HEK293T (cell line): ENCODE data around the gene FKBP2.

Source experiments
- CTCF ChIA-PET: fragments of 350-600 bp; formaldehyde crosslinking; extraction: SDS; loops from one replicate; lab custom pipeline; 2021; ENCODE audit warnings: antibody characterized with exemption, inconsistent platforms; lab: Yijun Ruan, JAX
- POLR2A ChIA-PET: fragments of 350-600 bp; formaldehyde crosslinking; extraction: SDS; loops from one replicate; lab custom pipeline; 2020; ENCODE audit warnings: antibody characterized with exemption, inconsistent platforms; lab: Yijun Ruan, JAX
- DNase-seq: peaks from one replicate; pipeline ENCODE4 v3.0.0; 2012; ENCODE audit warnings: mixed read lengths; ENCODE audit errors: extremely low spot score
- ARNT ChIP-seq: fragments of 450-650 bp; IDR thresholded peaks from 2 replicates; pipeline ENCODE4 v1.6.1; 2017; ENCODE audit warnings: mild to moderate bottlenecking
- BHLHE40 ChIP-seq: fragments of 450-650 bp; IDR thresholded peaks from 2 replicates; pipeline ENCODE4 v1.6.1; 2016; ENCODE audit warnings: mild to moderate bottlenecking, moderate library complexity, borderline replicate concordance
- CTBP1 ChIP-seq: fragments of 450-650 bp; IDR thresholded peaks from 2 replicates; pipeline ENCODE4 v1.6.1; 2016; ENCODE audit warnings: borderline replicate concordance
- ELF4 ChIP-seq: fragments of 450-650 bp; IDR thresholded peaks from 2 replicates; pipeline ENCODE4 v1.6.1; 2017; ENCODE audit warnings: antibody characterized with exemption
- FOXA1 ChIP-seq: fragments of 450-650 bp; IDR thresholded peaks from 2 replicates; pipeline ENCODE4 v1.6.1; 2016; ENCODE audit warnings: mild to moderate bottlenecking
- FOXK2 ChIP-seq: fragments of 450-650 bp; IDR thresholded peaks from 2 replicates; pipeline ENCODE4 v1.6.1; 2016; ENCODE audit warnings: mild to moderate bottlenecking
- FOXM1 ChIP-seq: fragments of 450-650 bp; IDR thresholded peaks from 2 replicates; pipeline ENCODE4 v1.6.1; 2017; ENCODE audit warnings: mild to moderate bottlenecking, borderline replicate concordance
- HDGF ChIP-seq: fragments of 450-650 bp; IDR thresholded peaks from 2 replicates; pipeline ENCODE4 v1.6.1; 2017; ENCODE audit warnings: antibody characterized with exemption, borderline replicate concordance
- L3MBTL2 ChIP-seq: fragments of 450-650 bp; conservative IDR thresholded peaks from 2 replicates; pipeline ENCODE4 v1.6.1; 2016; ENCODE audit warnings: mild to moderate bottlenecking
- LEF1 ChIP-seq: fragments of 450-650 bp; IDR thresholded peaks from 2 replicates; pipeline ENCODE4 v1.6.1; 2017; ENCODE audit warnings: mild to moderate bottlenecking, borderline replicate concordance
- NFRKB ChIP-seq: fragments of 450-650 bp; IDR thresholded peaks from 2 replicates; pipeline ENCODE4 v1.6.1; 2016; ENCODE audit warnings: mild to moderate bottlenecking, moderate library complexity
- SP1 ChIP-seq: fragments of 450-650 bp; IDR thresholded peaks from 2 replicates; pipeline ENCODE4 v1.6.1; 2017
- SUZ12 ChIP-seq: fragments of 450-650 bp; IDR thresholded peaks from 2 replicates; pipeline ENCODE4 v1.6.1; 2016; ENCODE audit warnings: mild to moderate bottlenecking
- TARDBP ChIP-seq: fragments of 450-650 bp; IDR thresholded peaks from 2 replicates; pipeline ENCODE4 v1.6.1; 2016
- ZNF384 ChIP-seq: fragments of 450-650 bp; IDR thresholded peaks from 2 replicates; pipeline ENCODE4 v1.6.1; 2016
- TF ChIP-seq, protein P1 (sequence below): fragments of 450-650 bp; IDR thresholded peaks from 2 replicates; pipeline ENCODE4 v1.6.1; 2016

FKBP2 gene

DNA sequence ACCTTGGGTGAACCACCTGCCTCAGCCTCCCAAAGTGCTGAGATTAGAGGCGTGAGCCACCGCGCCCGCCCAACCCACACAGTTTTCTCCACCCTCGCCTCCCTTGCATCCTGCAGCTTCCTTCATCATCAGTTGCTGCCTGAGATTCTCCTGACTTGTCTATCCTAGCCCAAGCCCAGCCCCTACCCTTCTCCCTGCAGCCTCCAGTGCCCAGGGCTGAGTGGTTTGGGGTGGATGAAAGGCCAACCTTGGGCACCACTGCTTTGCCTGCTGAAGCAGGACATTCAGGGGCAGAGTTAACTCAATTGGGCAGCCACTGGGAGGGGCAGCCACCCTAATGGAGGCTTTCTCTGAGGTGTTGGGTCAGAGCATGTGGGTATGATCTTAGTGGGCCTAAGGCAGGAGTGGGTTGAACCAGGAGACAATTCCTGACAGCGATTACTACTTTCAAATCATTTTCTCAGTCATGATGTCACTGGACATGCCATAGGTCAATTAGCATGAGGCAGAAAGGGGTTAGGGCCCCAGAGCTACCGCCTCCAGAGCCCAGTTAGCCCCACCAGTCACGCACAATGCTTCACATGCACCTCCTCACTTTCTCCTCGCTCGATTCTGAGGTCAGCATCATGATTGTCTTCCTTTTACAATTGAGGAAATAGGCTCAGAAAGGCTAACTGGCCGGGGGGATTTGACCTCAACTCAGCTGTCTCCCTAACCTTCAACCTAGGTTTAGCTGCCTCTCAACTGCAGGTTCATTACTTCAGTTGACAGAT lies 1.0 kb upstream of the FKBP2 start:
- TF ChIP-seq, protein P1, sequence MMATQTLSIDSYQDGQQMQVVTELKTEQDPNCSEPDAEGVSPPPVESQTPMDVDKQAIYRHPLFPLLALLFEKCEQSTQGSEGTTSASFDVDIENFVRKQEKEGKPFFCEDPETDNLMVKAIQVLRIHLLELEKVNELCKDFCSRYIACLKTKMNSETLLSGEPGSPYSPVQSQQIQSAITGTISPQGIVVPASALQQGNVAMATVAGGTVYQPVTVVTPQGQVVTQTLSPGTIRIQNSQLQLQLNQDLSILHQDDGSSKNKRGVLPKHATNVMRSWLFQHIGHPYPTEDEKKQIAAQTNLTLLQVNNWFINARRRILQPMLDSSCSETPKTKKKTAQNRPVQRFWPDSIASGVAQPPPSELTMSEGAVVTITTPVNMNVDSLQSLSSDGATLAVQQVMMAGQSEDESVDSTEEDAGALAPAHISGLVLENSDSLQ: no peak
- TF ChIP-seq ARNT (no peak), HDGF (no peak), BHLHE40 (no peak), FOXA1 (no peak), ZNF384 (no peak), ELF4 (no peak), LEF1 (no peak), CTBP1 (no peak), FOXK2 (no peak), L3MBTL2 (no peak), FOXM1 (no peak), NFRKB (no peak), SUZ12 (no peak), SP1 (no peak), TARDBP (no peak)
- CTCF ChIA-PET: interaction anchor here (1.2 to 1.7 kb wide), 2 partner anchors 35 to 65 kb away, joined by 3 to 4 read pairs; partner anchors contain the start of gene ESRRA
- no peak for DNase-seq
- POLR2A ChIA-PET: interaction anchor here (1.0 to 3.8 kb wide), 5 partner anchors 12 to 55 kb away, joined by 3 to 13 read pairs (median 4); partner anchors contain the start of genes NUDT22, PLCB3, STIP1 and TRPT1

DNA sequence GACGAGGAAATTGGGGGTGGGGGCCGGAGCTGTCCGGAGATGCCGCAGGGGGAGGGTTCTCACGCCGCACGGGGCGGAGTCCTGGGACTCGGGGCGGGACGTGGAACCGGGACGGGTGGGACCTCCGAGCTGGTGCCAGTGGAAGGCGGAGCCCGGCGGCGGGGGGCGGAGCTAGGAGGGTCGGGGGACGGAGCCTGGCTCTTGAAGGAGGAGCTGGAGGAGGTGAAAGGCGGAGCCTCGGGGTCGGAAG lies 271 bp downstream of the FKBP2 start:
- peak; percentile 97 for DNase-seq
- ChIA-PET POLR2A (interaction anchor here (0.7 to 8.3 kb wide), 10 partner anchors 9 to 439 kb away, joined by 3 to 59 read pairs (median 4); partner anchors contain the start of genes DNAJC4, NUDT22, PRDX5 and STIP1), CTCF (interaction anchor here (1.0 to 1.6 kb wide), 2 partner anchors 37 to 63 kb away, joined by 3 to 6 read pairs; no protein-coding TSS in a partner anchor)
- TF ChIP-seq FOXA1 (no peak), SP1 (no peak), ELF4 (no peak), ZNF384 (no peak), TARDBP (no peak), NFRKB (no peak), BHLHE40 (no peak), HDGF (no peak), L3MBTL2 (no peak)
- TF ChIP-seq, protein P1: no peak

DNA sequence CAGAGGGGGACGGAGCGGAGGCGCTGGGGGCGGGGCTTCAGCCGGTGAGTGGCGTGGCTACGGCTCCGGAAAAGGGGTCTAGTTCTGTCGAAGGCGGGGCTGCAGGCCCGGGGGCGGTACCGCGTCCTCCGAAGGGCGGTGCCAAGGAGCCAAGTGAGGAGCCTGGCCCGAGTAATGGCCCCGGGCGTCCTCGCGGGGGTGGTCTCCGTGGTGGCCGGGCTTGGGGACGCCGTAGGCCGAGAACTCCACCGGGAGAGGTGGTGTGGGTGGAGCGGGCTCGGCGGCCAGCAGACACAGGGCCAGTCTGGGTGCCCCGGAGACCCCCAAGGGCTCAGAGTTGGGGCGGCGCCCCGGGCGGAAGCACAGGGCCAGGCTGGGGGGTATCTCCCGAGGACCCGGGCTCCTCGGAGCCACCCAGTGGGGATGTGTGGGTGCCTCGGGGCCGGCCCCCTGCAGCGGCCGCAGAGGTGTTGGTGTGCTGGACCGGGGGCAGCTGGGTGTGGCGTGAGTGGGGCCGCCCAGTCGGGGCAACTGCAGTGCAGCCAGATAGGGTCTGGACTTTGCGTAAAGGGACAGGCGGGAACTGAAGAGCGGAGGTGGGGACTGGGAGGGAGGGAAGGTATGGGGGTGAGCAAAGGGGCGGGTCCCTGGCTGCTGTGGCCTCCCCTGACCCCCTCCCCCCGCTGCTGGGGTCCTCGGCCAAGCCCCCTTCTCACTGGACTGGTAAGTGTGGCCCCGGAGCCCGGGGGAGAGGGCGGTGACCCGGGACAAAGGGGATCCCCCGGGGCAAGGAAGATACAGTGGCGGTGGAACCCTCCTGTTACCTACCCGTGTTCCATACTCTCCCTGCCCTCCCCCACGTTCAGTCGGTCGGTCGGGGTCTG lies 838 bp downstream of the FKBP2 start:
- DNase-seq: no peak
- ChIA-PET CTCF (interaction anchor here (1.0 to 1.6 kb wide), 2 partner anchors 37 to 63 kb away, joined by 3 to 6 read pairs; no protein-coding TSS in a partner anchor), POLR2A (interaction anchor here (0.7 to 8.3 kb wide), 12 partner anchors 8 to 439 kb away, joined by 3 to 59 read pairs (median 4); partner anchors contain the start of genes DNAJC4, NUDT22, PRDX5 and STIP1)
- TF ChIP-seq FOXM1 (no peak), BHLHE40 (no peak), FOXK2 (no peak), HDGF (peak; percentile 26; the same call in 1 of the 2 replicates), FOXA1 (no peak)
- TF ChIP-seq, protein P1: peak; percentile 98

DNA sequence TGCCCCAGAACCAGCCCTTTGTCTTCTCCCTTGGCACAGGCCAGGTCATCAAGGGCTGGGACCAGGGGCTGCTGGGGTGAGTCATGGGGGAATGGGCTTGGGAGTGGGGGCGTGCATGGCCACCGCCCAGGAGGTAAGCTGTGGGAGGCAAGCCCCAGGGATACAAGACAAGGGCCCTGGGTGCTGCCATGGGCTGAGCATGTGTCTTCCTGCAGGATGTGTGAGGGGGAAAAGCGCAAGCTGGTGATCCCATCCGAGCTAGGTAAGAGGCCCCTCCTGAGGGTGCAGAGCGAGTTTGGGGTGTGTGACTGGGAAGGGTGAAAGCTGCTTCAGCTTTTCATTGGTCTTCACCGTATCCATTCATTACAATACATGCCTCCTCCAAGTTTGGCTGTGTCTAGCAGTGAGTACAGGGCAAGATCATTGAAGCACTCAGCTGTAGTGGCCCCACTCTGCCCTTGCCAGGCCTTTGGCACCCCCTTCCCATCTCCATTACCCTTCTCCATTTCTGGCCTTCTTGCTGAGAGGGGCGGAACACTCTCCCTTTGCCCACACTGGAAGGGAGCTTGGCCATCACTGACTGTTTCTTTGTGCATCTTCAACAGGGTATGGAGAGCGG lies 2.5 kb downstream of the FKBP2 start:
- CTCF ChIA-PET: interaction anchor here (0.8 to 1.1 kb wide), 3 partner anchors 32 to 61 kb away, joined by 3 to 4 read pairs (median 3); partner anchors contain the start of gene ESRRA
- TF ChIP-seq BHLHE40 (no peak), TARDBP (no peak), FOXK2 (no peak), ELF4 (no peak), ZNF384 (no peak), ARNT (no peak), SP1 (no peak), L3MBTL2 (no peak), SUZ12 (no peak), HDGF (no peak), CTBP1 (no peak), FOXA1 (no peak), LEF1 (no peak), FOXM1 (no peak), NFRKB (no peak)
- TF ChIP-seq, protein P1: no peak
- DNase-seq: no peak
- POLR2A ChIA-PET: interaction anchor here (1.0 to 8.3 kb wide), 11 partner anchors 9 to 75 kb away, joined by 3 to 59 read pairs (median 5); partner anchors contain the start of genes DNAJC4, NUDT22, PRDX5 and STIP1
